A549 (cell line): Measurements from ENCODE around the gene ATL1. TPM values are rescaled to one million over a fixed set of nuclear protein-coding genes. Genes with fewer than 3 reads are reported as not detected.
"Not testable (repeated sequence)": the region's sequence is repeated elsewhere in the genome, so short reads cannot be mapped to it uniquely, and the experiment has no call there.

Source experiments
- ATAC-seq, 2 experiments: fragments of 200-7000 bp in 1 of 2; fragments of >200 bp in 1 of 2; cut with Nextera tagmentation in 1 of 2; cut with Tn5 transposase in 1 of 2; 3 replicates each; pipeline versions ENCODE4 v1.8.0 to v1.9.1; 2018 to 2020; ENCODE audit warnings: mild to moderate bottlenecking in 1 of 2, moderate library complexity in 1 of 2
- CTCF ChIA-PET: fragments of 300-600 bp; sonication (Branson Sonifier 250); formaldehyde crosslinking; extraction: SDS; loops from one replicate; lab custom pipeline; 2021; ENCODE audit warnings: antibody characterized with exemption, inconsistent platforms; lab: Yijun Ruan, JAX
- POLR2A ChIA-PET: fragments of 350-600 bp; formaldehyde crosslinking; extraction: SDS; loops from one replicate; lab custom pipeline; 2021; ENCODE audit warnings: antibody characterized with exemption, inconsistent platforms; lab: Yijun Ruan, JAX
- DNase-seq, 2 experiments: peaks; one replicate each; pipeline versions ENCODE4 v3.0.0 to v3.0.0-alpha.2; 2011 to 2016; ENCODE audit warnings: low read depth in 1 of 2, low spot score in 1 of 2
- FAIRE-seq: peaks from 2 replicates; lab custom pipeline; 2011; peaks lifted over from hg19 to GRCh38; lab: Jason Lieb, UNC
- H3K27ac ChIP-seq, 2 experiments: fragments of >200 bp; sonication (Bioruptor Twin); formaldehyde crosslinking; 3 replicates each; pipeline ENCODE4 v1.5.1; 2016 to 2017
- H3K4me1 ChIP-seq: fragments of >200 bp; sonication (Bioruptor Twin); formaldehyde crosslinking; 3 replicates; pipeline ENCODE4 v1.6.1; 2016
- H3K4me2 ChIP-seq: fragments of >200 bp; sonication (Bioruptor Twin); formaldehyde crosslinking; 3 replicates; pipeline ENCODE4 v1.6.1; 2016
- H3K4me3 ChIP-seq: fragments of >200 bp; sonication (Bioruptor Twin); formaldehyde crosslinking; 3 replicates; pipeline ENCODE4 v1.5.1; 2016
- H3K9me3 ChIP-seq: fragments of >200 bp; sonication (Bioruptor Twin); formaldehyde crosslinking; 3 replicates; pipeline ENCODE4 v1.6.1; 2016
- BHLHE40 ChIP-seq: IDR thresholded peaks from 2 replicates; pipeline ENCODE4 v1.6.1; 2012; ENCODE audit warnings: low read depth, low read length, inconsistent platforms
- CHD2 ChIP-seq: fragments of 150-350 bp; IDR thresholded peaks from 2 replicates; pipeline ENCODE4 v1.6.1; 2014; ENCODE audit warnings: low read length; ENCODE audit not compliant: partially characterized antibody
- EHMT2 ChIP-seq: fragments of 200-600 bp; sonication (generic); IDR thresholded peaks from 2 replicates; pipeline ENCODE4 v1.6.1; 2016; ENCODE audit warnings: antibody characterized with exemption, low read depth, mild to moderate bottlenecking, moderate library complexity
- EP300 ChIP-seq, 2 experiments: fragments of >200 bp; sonication (Bioruptor Twin); formaldehyde crosslinking; IDR thresholded peaks; 2 replicates in 1 of 2; 3 replicates in 1 of 2; pipeline ENCODE4 v1.6.1; 2016 to 2017
- FOSB ChIP-seq: fragments of 250-450 bp; sonication (Bioruptor Pico); IDR thresholded peaks from 2 replicates; pipeline ENCODE4 v1.5.0; 2020; ENCODE audit warnings: mild to moderate bottlenecking, moderate library complexity
- FOSL2 ChIP-seq, 2 experiments: fragments of 450-650 bp in 1 of 2; fragments of >200 bp in 1 of 2; sonication (Bioruptor Twin) in 1 of 2; formaldehyde crosslinking; IDR thresholded peaks; 2 replicates each; pipeline versions ENCODE4 v1.5.0 to v1.6.1; 2016 to 2020; ENCODE audit warnings: mild to moderate bottlenecking in 1 of 2, moderate library complexity in 1 of 2
- HDAC2 ChIP-seq: fragments of 200-600 bp; sonication (generic); IDR thresholded peaks from 2 replicates; pipeline ENCODE4 v1.6.1; 2016
- HOXA7 ChIP-seq: fragments of 250-450 bp; sonication (Bioruptor Pico); IDR thresholded peaks from 2 replicates; pipeline ENCODE4 v1.5.0; 2020; ENCODE audit warnings: mild to moderate bottlenecking, moderate library complexity
- HOXB13 ChIP-seq: fragments of 250-450 bp; sonication (Bioruptor Pico); IDR thresholded peaks from 2 replicates; pipeline ENCODE4 v1.5.0; 2020; ENCODE audit warnings: low read depth, mild to moderate bottlenecking, moderate library complexity
- KDM5A ChIP-seq: fragments of 200-600 bp; sonication (generic); IDR thresholded peaks from 2 replicates; pipeline ENCODE4 v1.6.1; 2016; ENCODE audit warnings: antibody characterized with exemption, mild to moderate bottlenecking
- MAFK ChIP-seq: fragments of 450-650 bp; IDR thresholded peaks from 2 replicates; pipeline ENCODE4 v1.6.1; 2014; ENCODE audit not compliant: partially characterized antibody
- POLR2A ChIP-seq: IDR thresholded peaks from 2 replicates; pipeline ENCODE4 v1.6.1; 2012; ENCODE audit warnings: mild to moderate bottlenecking, low read length
- POLR2AphosphoS2 ChIP-seq: conservative IDR thresholded peaks from 2 replicates; pipeline ENCODE4 v1.6.1; 2012; ENCODE audit warnings: low read length, improper control_type of control experiment, inconsistent platforms
- RARB ChIP-seq: fragments of 250-450 bp; sonication (Bioruptor Pico); IDR thresholded peaks from 2 replicates; pipeline ENCODE4 v1.8.0; 2021; ENCODE audit warnings: mild to moderate bottlenecking, moderate library complexity
- RFX5 ChIP-seq: fragments of 450-650 bp; IDR thresholded peaks from 2 replicates; pipeline ENCODE4 v1.7.1; 2014; ENCODE audit warnings: antibody characterized with exemption, mild to moderate bottlenecking, moderate library complexity
- RNF2 ChIP-seq: fragments of 200-600 bp; sonication (generic); IDR thresholded peaks from 2 replicates; pipeline ENCODE4 v1.6.1; 2016; ENCODE audit warnings: low read depth, mild to moderate bottlenecking, antibody characterized with exemption, moderate library complexity, borderline replicate concordance
- TFCP2L1 ChIP-seq: fragments of 250-450 bp; sonication (Bioruptor Pico); IDR thresholded peaks from 2 replicates; pipeline ENCODE4 v1.5.0; 2021; ENCODE audit warnings: mild to moderate bottlenecking
- ZC3H11A ChIP-seq: fragments of 450-650 bp; IDR thresholded peaks from 2 replicates; pipeline ENCODE4 v1.6.1; 2014; ENCODE audit warnings: antibody characterized with exemption, mild to moderate bottlenecking
- ZSCAN20 ChIP-seq: fragments of 250-450 bp; sonication (Bioruptor Pico); IDR thresholded peaks from 2 replicates; pipeline ENCODE4 v1.8.0; 2022; ENCODE audit warnings: mild to moderate bottlenecking, moderate library complexity
- WGBS: methylation state at CpG from one replicate; pipeline ENCODE4 v1.1.6; 2017; ENCODE audit errors: missing lambda C conversion rate; 5-methylcytosine and 5-hydroxymethylcytosine counted together
- polyA plus RNA-seq, 4 experiments: library from polyadenylated mRNA; depleted of rRNA in 3 of 4; stranded (reverse); fragments of >200 nt; fragmentation: RNase III in 1 of 4; extraction: RNeasy Plus Mini Kit Qiagen cat#74134 plus additional on column Dnase treatment in 1 of 4; gene quantifications; 2 replicates in 3 of 4; 3 replicates in 1 of 4; pipeline ENCODE4 v1.2.3, GENCODE V29; 2011 to 2017
- TF ChIP-seq, protein P1 (sequence below): fragments of 250-450 bp; sonication (Bioruptor Pico); IDR thresholded peaks from 2 replicates; pipeline ENCODE4 v1.5.0; 2020; ENCODE audit warnings: low read depth, mild to moderate bottlenecking, moderate library complexity
- TF ChIP-seq, protein P2 (sequence below): IDR thresholded peaks from 2 replicates; pipeline ENCODE4 v1.6.1; 2012; ENCODE audit warnings: low read depth, borderline replicate concordance
- TF ChIP-seq, protein P3 (sequence below): IDR thresholded peaks from 2 replicates; pipeline ENCODE4 v1.6.1; 2012
- TF ChIP-seq, protein P4 (sequence below): fragments of 150-350 bp; IDR thresholded peaks from 2 replicates; pipeline ENCODE4 v1.6.1; 2014; ENCODE audit warnings: low read depth, mild to moderate bottlenecking, low read length

ATL1 gene
- polyA plus RNA-seq, 2 of the 4 experiments (the other 2 are of a cell fraction) = 4.7 to 5.1 TPM

DNA sequence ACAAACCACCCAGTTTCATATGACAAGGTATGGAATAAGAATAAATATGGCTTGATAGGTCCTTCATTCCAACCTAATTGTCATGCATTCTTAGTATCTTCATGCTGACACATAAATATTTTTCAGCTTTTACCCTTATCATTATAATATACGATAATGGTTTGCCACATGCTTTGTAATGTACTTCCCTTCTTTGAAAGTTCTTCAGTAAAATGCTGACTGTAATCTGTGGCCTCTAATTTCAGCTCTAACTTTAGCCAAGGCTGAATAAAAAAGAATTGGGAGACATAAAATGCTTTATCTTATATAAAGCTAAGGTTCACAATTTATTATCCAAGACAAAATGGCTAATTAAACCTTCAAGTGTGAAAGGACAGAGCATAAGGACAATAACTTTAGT lies 24.9 kb upstream of the ATL1 start:
- ATAC-seq = no peak
- Histone ChIP-seq H3K27ac (no peak overlapping the region), H3K4me3 (no peak overlapping the region), H3K4me2 (no peak overlapping the region), H3K4me1 (peaks cover 18% of the 10 kb centered on the region), H3K9me3 (no peaks in the 10 kb centered on the region)
- DNase-seq = no peak
- CTCF ChIA-PET = no interaction called here
- 74% methylated on average over 1 of the region's 1 CpG for WGBS
- no peak for FAIRE-seq
- TF ChIP-seq POLR2AphosphoS2 = no peak
- TF ChIP-seq EP300 (IDR thresholded peaks at IDR 0.05) = no peak
- TF ChIP-seq, protein P1, sequence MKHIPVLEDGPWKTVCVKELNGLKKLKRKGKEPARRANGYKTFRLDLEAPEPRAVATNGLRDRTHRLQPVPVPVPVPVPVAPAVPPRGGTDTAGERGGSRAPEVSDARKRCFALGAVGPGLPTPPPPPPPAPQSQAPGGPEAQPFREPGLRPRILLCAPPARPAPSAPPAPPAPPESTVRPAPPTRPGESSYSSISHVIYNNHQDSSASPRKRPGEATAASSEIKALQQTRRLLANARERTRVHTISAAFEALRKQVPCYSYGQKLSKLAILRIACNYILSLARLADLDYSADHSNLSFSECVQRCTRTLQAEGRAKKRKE (CRISPR knock-in tag) = no peak
- no peak for TF ChIP-seq POLR2A
- TF ChIP-seq, protein P2, sequence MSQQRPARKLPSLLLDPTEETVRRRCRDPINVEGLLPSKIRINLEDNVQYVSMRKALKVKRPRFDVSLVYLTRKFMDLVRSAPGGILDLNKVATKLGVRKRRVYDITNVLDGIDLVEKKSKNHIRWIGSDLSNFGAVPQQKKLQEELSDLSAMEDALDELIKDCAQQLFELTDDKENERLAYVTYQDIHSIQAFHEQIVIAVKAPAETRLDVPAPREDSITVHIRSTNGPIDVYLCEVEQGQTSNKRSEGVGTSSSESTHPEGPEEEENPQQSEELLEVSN = no peak
- no peak for TF ChIP-seq FOSL2 (IDR thresholded peaks at IDR 0.05)
- no peak for TF ChIP-seq FOSL2 (CRISPR knock-in tag; IDR thresholded peaks at IDR 0.05)
- TF ChIP-seq RARB (CRISPR knock-in tag) = no peak
- no peak for TF ChIP-seq RNF2
- no peak for TF ChIP-seq BHLHE40
- no peak for TF ChIP-seq HOXB13 (CRISPR knock-in tag)
- no peak for TF ChIP-seq KDM5A
- TF ChIP-seq, protein P3, sequence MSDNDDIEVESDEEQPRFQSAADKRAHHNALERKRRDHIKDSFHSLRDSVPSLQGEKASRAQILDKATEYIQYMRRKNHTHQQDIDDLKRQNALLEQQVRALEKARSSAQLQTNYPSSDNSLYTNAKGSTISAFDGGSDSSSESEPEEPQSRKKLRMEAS = no peak
- TF ChIP-seq RFX5 = no peak
- no peak for TF ChIP-seq EHMT2
- no peak for TF ChIP-seq TFCP2L1 (CRISPR knock-in tag)
- POLR2A ChIA-PET = no interaction called here

DNA sequence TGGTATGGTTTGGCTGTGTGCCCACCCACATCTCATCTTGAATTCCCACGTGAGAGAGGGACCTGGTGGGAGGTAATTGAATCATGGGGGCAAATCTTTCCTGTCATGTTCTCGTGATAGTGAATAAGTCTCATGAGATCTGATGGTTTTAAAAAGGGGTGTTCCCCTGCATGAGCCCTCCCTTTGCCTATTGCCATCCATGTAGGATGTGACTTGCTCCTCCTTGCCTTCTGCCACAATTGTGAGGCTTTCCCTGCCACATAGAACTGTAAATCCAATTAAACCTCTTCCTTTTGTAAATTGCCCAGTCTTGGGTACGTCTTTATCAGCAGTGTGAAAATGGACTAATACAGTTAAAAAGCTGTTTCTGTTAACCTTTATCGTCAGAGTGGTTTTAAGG lies 21.9 kb upstream of the ATL1 start:
- DNase-seq, H3K4me1 ChIP-seq, H3K27ac ChIP-seq, H3K4me2 ChIP-seq, FAIRE-seq, POLR2A ChIA-PET, H3K9me3 ChIP-seq, ATAC-seq, H3K4me3 ChIP-seq: not testable (repeated sequence)
- CTCF ChIA-PET = interaction anchor here (0.6 to 4.0 kb wide), 5 partner anchors 10 to 239 kb away, joined by 3 to 36 read pairs (median 9); no protein-coding TSS in a partner anchor
- WGBS = 31% methylated on average over 4 of the region's 4 CpGs

DNA sequence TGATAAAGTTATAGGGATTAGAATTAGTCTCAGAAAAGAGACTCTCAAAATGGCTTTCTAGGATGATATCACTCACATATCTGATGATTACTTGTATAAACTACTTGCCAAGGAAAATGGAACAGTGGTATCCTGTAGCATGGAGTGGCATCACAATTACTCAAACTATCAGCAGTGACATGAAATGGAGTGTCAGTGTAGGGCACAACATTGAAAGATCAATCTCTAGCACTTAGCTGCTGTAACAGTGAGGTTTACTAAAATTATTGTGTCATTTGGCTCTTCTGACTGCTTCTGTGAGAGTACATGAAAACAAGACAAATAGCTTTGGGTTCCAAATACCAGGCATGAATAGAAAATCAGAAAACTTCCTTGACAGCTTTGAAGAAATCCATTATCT lies 20.9 kb upstream of the ATL1 start:
- POLR2A ChIA-PET = no interaction called here
- CTCF ChIA-PET = interaction anchor here (1.0 to 4.0 kb wide), 6 partner anchors 19 to 238 kb away, joined by 3 to 36 read pairs (median 6); no protein-coding TSS in a partner anchor
- ATAC-seq = no peak
- Histone ChIP-seq H3K27ac (no peak overlapping the region), H3K4me3 (no peak overlapping the region), H3K4me2 (no peak overlapping the region), H3K9me3 (no peaks in the 10 kb centered on the region)
- no peak for DNase-seq
- FAIRE-seq = no peak
- TF ChIP-seq ZC3H11A (no peak), POLR2A (no peak), ZSCAN20 (CRISPR knock-in tag) (no peak), HDAC2 (no peak), HOXA7 (no peak), RARB (CRISPR knock-in tag) (no peak), CHD2 (no peak), MAFK (no peak), TFCP2L1 (CRISPR knock-in tag) (no peak), FOSB (CRISPR knock-in tag) (no peak)
- TF ChIP-seq, protein P2 = no peak
- TF ChIP-seq, protein P4, sequence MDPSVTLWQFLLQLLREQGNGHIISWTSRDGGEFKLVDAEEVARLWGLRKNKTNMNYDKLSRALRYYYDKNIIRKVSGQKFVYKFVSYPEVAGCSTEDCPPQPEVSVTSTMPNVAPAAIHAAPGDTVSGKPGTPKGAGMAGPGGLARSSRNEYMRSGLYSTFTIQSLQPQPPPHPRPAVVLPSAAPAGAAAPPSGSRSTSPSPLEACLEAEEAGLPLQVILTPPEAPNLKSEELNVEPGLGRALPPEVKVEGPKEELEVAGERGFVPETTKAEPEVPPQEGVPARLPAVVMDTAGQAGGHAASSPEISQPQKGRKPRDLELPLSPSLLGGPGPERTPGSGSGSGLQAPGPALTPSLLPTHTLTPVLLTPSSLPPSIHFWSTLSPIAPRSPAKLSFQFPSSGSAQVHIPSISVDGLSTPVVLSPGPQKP = no peak
- TF ChIP-seq, all 56 proteins: peak for 0
- H3K4me1 ChIP-seq = no peaks in the 10 kb centered on the region
